H1 (cell line): ENCODE measurements around the gene STRIT1. TPM values are rescaled to one million over a fixed set of nuclear protein-coding genes. Genes with fewer than 3 reads are reported as not detected.

Experiments used
- CTCF ChIA-PET: fragments of 300-600 bp; sonication (Branson Sonifier 250); formaldehyde crosslinking; loops from one replicate; lab custom pipeline; 2021; ENCODE audit not compliant: partially characterized antibody; lab: Charles Lee
- POLR2A ChIA-PET: fragments of 300-600 bp; sonication (Branson Sonifier 250); formaldehyde crosslinking; loops from one replicate; lab custom pipeline; 2021; ENCODE audit warnings: inconsistent platforms; ENCODE audit not compliant: partially characterized antibody; lab: Charles Lee
- DNase-seq, 2 experiments: peaks; one replicate each; pipeline versions ENCODE4 v3.0.0 to v3.0.0-alpha.2; 2010 to 2022; ENCODE audit warnings: low spot score in 2 of 2, low read depth in 1 of 2, mixed read lengths in 1 of 2
- FAIRE-seq: peaks from 2 replicates; lab custom pipeline; 2011; peaks lifted over from hg19 to GRCh38; lab: Jason Lieb, UNC
- H2AFZ ChIP-seq: 2 replicates; pipeline ENCODE4 v1.8.1; 2012; ENCODE audit warnings: low read length, inconsistent platforms
- H2AK5ac ChIP-seq: 2 replicates; pipeline ENCODE4 v1.6.1; 2013; ENCODE audit warnings: low read depth, low read length
- H2BK120ac ChIP-seq: replicated peaks from 2 replicates; pipeline ENCODE3; 2013; ENCODE audit warnings: low read depth, low read length, inconsistent platforms
- H2BK12ac ChIP-seq: 2 replicates; pipeline ENCODE4 v1.6.1; 2013; ENCODE audit warnings: low read depth, low read length
- H2BK15ac ChIP-seq: 2 replicates; pipeline ENCODE4 v1.6.1; 2013; ENCODE audit warnings: low read length
- H2BK20ac ChIP-seq: 2 replicates; pipeline ENCODE4 v1.6.1; 2013; ENCODE audit warnings: low read length
- H2BK5ac ChIP-seq: 2 replicates; pipeline ENCODE4 v1.6.1; 2013; ENCODE audit warnings: low read depth, low read length
- H3K14ac ChIP-seq: 2 replicates; pipeline ENCODE4 v1.6.1; 2013; ENCODE audit warnings: inconsistent platforms; ENCODE audit not compliant: insufficient read length
- H3K18ac ChIP-seq: 2 replicates; pipeline ENCODE4 v1.6.1; 2013; ENCODE audit warnings: low read length; ENCODE audit errors: extremely low read depth
- H3K23ac ChIP-seq: 2 replicates; pipeline ENCODE4 v1.6.1; 2013; ENCODE audit warnings: inconsistent platforms; ENCODE audit not compliant: insufficient read length
- H3K23me2 ChIP-seq: 2 replicates; pipeline ENCODE4 v1.6.1; 2013; ENCODE audit warnings: low read depth, low read length
- H3K27ac ChIP-seq: 2 replicates; pipeline ENCODE4 v1.6.1; 2011; ENCODE audit warnings: low read depth, low read length, inconsistent platforms
- H3K27me3 ChIP-seq, 4 experiments: replicated peaks in 1 of 4; 1 replicate in 1 of 4; 2 replicates in 3 of 4; pipeline versions ENCODE4 v1.6.1 to v1.8.1; 2011 to 2013; ENCODE audit warnings: low read length in 3 of 4, mild to moderate bottlenecking in 3 of 4, inconsistent platforms in 2 of 4, mixed read lengths in 2 of 4, moderate library complexity in 1 of 4; ENCODE audit not compliant: control insufficient read depth in 3 of 4, insufficient read depth in 3 of 4; ENCODE audit errors: extremely low read depth in 1 of 4
- H3K36me3 ChIP-seq, 4 experiments: 2 replicates each; pipeline versions ENCODE4 v1.6.1 to v1.8.1; 2011 to 2013; ENCODE audit warnings: mild to moderate bottlenecking in 4 of 4, low read length in 3 of 4, moderate library complexity in 2 of 4, control low read depth in 1 of 4, inconsistent platforms in 1 of 4; ENCODE audit not compliant: insufficient read depth in 4 of 4, control insufficient read depth in 2 of 4
- H3K4ac ChIP-seq: replicated peaks from 2 replicates; pipeline ENCODE3; 2013; ENCODE audit warnings: low read length, low read depth, mixed read lengths, inconsistent platforms; ENCODE audit not compliant: insufficient read length
- H3K4me1 ChIP-seq, 4 experiments: replicated peaks in 1 of 4; 1 replicate in 1 of 4; 2 replicates in 3 of 4; pipeline versions ENCODE4 v1.6.1 to v1.8.1; 2011 to 2013; ENCODE audit warnings: low read length in 3 of 4, inconsistent platforms in 2 of 4, mixed read lengths in 1 of 4; ENCODE audit not compliant: insufficient read depth in 4 of 4, control insufficient read depth in 3 of 4
- H3K4me2 ChIP-seq, 2 experiments: 2 replicates each; pipeline versions ENCODE4 v1.6.1 to v1.8.1; 2011 to 2013; ENCODE audit warnings: low read depth in 2 of 2, low read length in 2 of 2, control low read depth in 1 of 2, inconsistent platforms in 1 of 2, mild to moderate bottlenecking in 1 of 2; ENCODE audit not compliant: insufficient read depth in 1 of 2
- H3K4me3 ChIP-seq, 4 experiments: fragments of 200-600, 300-600 bp in 1 of 4; sonication (generic), shearing (Covaris generic), sonication (Bioruptor Twin) in 1 of 4; 2 replicates each; pipeline versions ENCODE4 v1.5.1 to v1.8.1; 2011 to 2016; ENCODE audit warnings: low read length in 4 of 4, low read depth in 3 of 4, control low read depth in 2 of 4, inconsistent platforms in 2 of 4, mild to moderate bottlenecking in 2 of 4, mixed read lengths in 1 of 4, moderate library complexity in 1 of 4; ENCODE audit not compliant: insufficient read depth in 2 of 4; ENCODE audit errors: extremely low read depth in 1 of 4
- H3K56ac ChIP-seq: replicated peaks from 2 replicates; pipeline ENCODE3; 2013; ENCODE audit warnings: low read depth, mild to moderate bottlenecking, mixed read lengths, low read length, inconsistent platforms; ENCODE audit not compliant: insufficient read length
- H3K79me1 ChIP-seq: 2 replicates; pipeline ENCODE4 v1.6.1; 2013; ENCODE audit warnings: low read depth, low read length, control low read depth
- H3K79me2 ChIP-seq, 2 experiments: 2 replicates each; pipeline versions ENCODE4 v1.6.1 to v1.8.1; 2012 to 2013; ENCODE audit warnings: low read length in 2 of 2, mild to moderate bottlenecking in 2 of 2, inconsistent platforms in 1 of 2; ENCODE audit not compliant: insufficient read depth in 2 of 2, control insufficient read depth in 1 of 2
- H3K9ac ChIP-seq, 4 experiments: replicated peaks in 1 of 4; 1 replicate in 1 of 4; 2 replicates in 3 of 4; pipeline versions ENCODE4 v1.6.1 to v1.8.1; 2011 to 2013; ENCODE audit warnings: low read depth in 3 of 4, low read length in 3 of 4, control low read depth in 2 of 4, mild to moderate bottlenecking in 2 of 4, moderate library complexity in 2 of 4, inconsistent platforms in 1 of 4; ENCODE audit errors: extremely low read depth in 1 of 4
- H3K9me3 ChIP-seq, 2 experiments: 2 replicates each; pipeline versions ENCODE4 v1.6.1 to v1.8.1; 2012 to 2013; ENCODE audit warnings: mild to moderate bottlenecking in 2 of 2, moderate library complexity in 2 of 2, control low read depth in 1 of 2, inconsistent platforms in 1 of 2, low read depth in 1 of 2, low read length in 1 of 2, mixed read lengths in 1 of 2; ENCODE audit not compliant: insufficient read depth in 2 of 2
- H4K20me1 ChIP-seq, 2 experiments: replicated peaks in 1 of 2; 2 replicates each; pipeline versions ENCODE3 to v1.8.1; 2011 to 2013; ENCODE audit warnings: inconsistent platforms in 2 of 2, low read length in 2 of 2, mild to moderate bottlenecking in 1 of 2; ENCODE audit not compliant: insufficient read depth in 2 of 2, control insufficient read depth in 1 of 2
- H4K5ac ChIP-seq: 2 replicates; pipeline ENCODE4 v1.6.1; 2013; ENCODE audit warnings: low read length, low read depth, mixed read lengths, inconsistent platforms; ENCODE audit not compliant: insufficient read length
- H4K8ac ChIP-seq: 2 replicates; pipeline ENCODE4 v1.8.0; 2013; ENCODE audit warnings: mild to moderate bottlenecking, moderate library complexity, low read length, inconsistent platforms; ENCODE audit not compliant: insufficient read depth; ENCODE audit errors: extremely low read depth
- H4K91ac ChIP-seq: replicated peaks from 2 replicates; pipeline ENCODE3; 2013; ENCODE audit warnings: low read length, mixed read lengths, inconsistent platforms; ENCODE audit not compliant: insufficient read length
- ASH2L ChIP-seq: fragments of 200-600, 300-600 bp; sonication (generic); IDR thresholded peaks from one replicate; pipeline ENCODE4 v1.7.1; 2017; ENCODE audit warnings: low read length
- ATF2 ChIP-seq: IDR thresholded peaks from 2 replicates; pipeline ENCODE4 v1.6.1; 2012; ENCODE audit warnings: low read length, inconsistent platforms
- BCL11A ChIP-seq, 2 experiments: IDR thresholded peaks; one replicate each; pipeline ENCODE4 v1.6.1; 2011; ENCODE audit warnings: low read depth in 2 of 2, low read length in 2 of 2, mild to moderate bottlenecking in 2 of 2
- CHD1 ChIP-seq: IDR thresholded peaks from 2 replicates; pipeline ENCODE4 v1.6.1; 2012; ENCODE audit warnings: low read depth, low read length, improper control_type of control experiment
- CTBP2 ChIP-seq: IDR thresholded peaks from 2 replicates; pipeline ENCODE4 v1.7.0; 2011; ENCODE audit warnings: borderline replicate concordance, mild to moderate bottlenecking, moderate library complexity, mixed read lengths, low read length; ENCODE audit not compliant: insufficient read depth, insufficient read length
- HDAC2 ChIP-seq, 2 experiments: fragments of 300-600 bp in 1 of 2; sonication (generic) in 1 of 2; IDR thresholded peaks; 2 replicates each; pipeline ENCODE4 v1.6.1; 2011 to 2012; ENCODE audit warnings: low read depth in 2 of 2, low read length in 2 of 2, mild to moderate bottlenecking in 2 of 2, moderate library complexity in 2 of 2, borderline replicate concordance in 1 of 2, inconsistent platforms in 1 of 2
- HDAC6 ChIP-seq: IDR thresholded peaks from one replicate; pipeline ENCODE4 v1.7.1; 2012; ENCODE audit warnings: low read depth, mild to moderate bottlenecking, inconsistent platforms, low read length, moderate library complexity
- JUN ChIP-seq: IDR thresholded peaks from 2 replicates; pipeline ENCODE4 v1.6.1; 2011; ENCODE audit warnings: low read depth, mild to moderate bottlenecking, improper control_type of control experiment, low read length
- POLR2AphosphoS5 ChIP-seq: IDR thresholded peaks from 2 replicates; pipeline ENCODE4 v1.6.1; 2011; ENCODE audit warnings: low read depth, low read length
- RNF2 ChIP-seq: fragments of 200-900, 300-1000 bp; sonication (generic); IDR thresholded peaks from 2 replicates; pipeline ENCODE4 v1.7.1; 2016; ENCODE audit warnings: borderline replicate concordance, low read depth, mild to moderate bottlenecking, antibody characterized with exemption, low read length; ENCODE audit not compliant: poor library complexity, severe bottlenecking; ENCODE audit errors: missing control alignments
- RXRA ChIP-seq: IDR thresholded peaks from 2 replicates; pipeline ENCODE4 v1.6.1; 2011; ENCODE audit warnings: low read depth, mild to moderate bottlenecking, low read length, moderate library complexity; ENCODE audit not compliant: insufficient read depth
- SP2 ChIP-seq: IDR thresholded peaks from 2 replicates; pipeline ENCODE4 v1.6.1; 2012; ENCODE audit warnings: mild to moderate bottlenecking, low read length, inconsistent platforms
- TEAD4 ChIP-seq: IDR thresholded peaks from 2 replicates; pipeline ENCODE4 v1.6.1; 2012; ENCODE audit warnings: low read depth, low read length, inconsistent platforms, mixed read lengths
- polyA plus RNA-seq, 7 experiments: library from polyadenylated mRNA; depleted of rRNA in 3 of 7; stranded (reverse) in 5 of 7; unstranded in 2 of 7; fragments of >200 nt in 5 of 7; fragments of 200-250 nt in 2 of 7; gene quantifications; 1 replicate in 5 of 7; 2 replicates in 1 of 7; 4 replicates in 1 of 7; pipeline versions ENCODE4 v1.2.1 to v1.2.3, GENCODE V29; 2011 to 2013; ENCODE audit warnings: missing spikeins in 2 of 7, mixed read lengths in 2 of 7
- total RNA-seq: library from RNA; stranded (reverse); fragmentation: NEBNext Ultra II Directional; extraction: Animal tissue kit (Norgen Biotek cat#: 25700); gene quantifications from 2 replicates; pipeline ENCODE4 v1.2.1, GENCODE V29; 2021

STRIT1 gene
- total and polyA plus RNA-seq, 2 of the 8 experiments (the other 6 are each of a cell fraction or from before 2014, with no cell fraction given): 0.15 to 0.47 TPM

GRCh38 chr3:155242342-155242741 lies 51.1 kb downstream of the STRIT1 start:
- no peaks in the 10 kb centered on the region for H3K79me1 ChIP-seq
- H4K91ac ChIP-seq: no peak overlapping the region
- no peak overlapping the region for H3K27ac ChIP-seq
- H2AFZ ChIP-seq: no peak overlapping the region
- H3K23me2 ChIP-seq: no peaks in the 10 kb centered on the region; the same call in 1 of the 2 replicates
- H4K20me1 ChIP-seq: no peaks in the 10 kb centered on the region
- no peak overlapping the region for H3K23ac ChIP-seq
- no peaks in the 10 kb centered on the region for H3K27me3 ChIP-seq
- H3K4ac ChIP-seq: no peak overlapping the region
- no peak overlapping the region for H2BK15ac ChIP-seq
- H2BK5ac ChIP-seq: no peak overlapping the region
- H3K9me3 ChIP-seq: peaks cover 0 to 12% of the 10 kb centered on the region in 2 experiments; a peak in 2 of 4 replicates
- no peak overlapping the region for H4K8ac ChIP-seq
- FAIRE-seq (no peak), DNase-seq (no peak)
- peaks cover 0 to 3% (median 0%) of the 10 kb centered on the region in 4 experiments; a peak in 2 of 8 replicates for H3K36me3 ChIP-seq
- no peaks in the 10 kb centered on the region for H3K4me1 ChIP-seq
- no peak overlapping the region for H2BK120ac ChIP-seq
- H3K14ac ChIP-seq: no peak overlapping the region
- no peak overlapping the region for H3K9ac ChIP-seq
- no peak overlapping the region for H2AK5ac ChIP-seq
- no peaks in the 10 kb centered on the region for H3K79me2 ChIP-seq
- H4K5ac ChIP-seq: no peak overlapping the region
- CTCF ChIA-PET: interaction anchor here (1.3 kb wide), 1 partner anchor 9 kb away, joined by 3 read pairs; no protein-coding TSS in a partner anchor
- no peak overlapping the region for H3K18ac ChIP-seq
- no peak overlapping the region for H3K4me3 ChIP-seq
- H2BK12ac ChIP-seq: no peak overlapping the region
- H3K4me2 ChIP-seq: no peak overlapping the region
- POLR2A ChIA-PET: no interaction called here
- H3K56ac ChIP-seq: no peak overlapping the region
- H2BK20ac ChIP-seq: no peak overlapping the region
- TF ChIP-seq JUN (no peak), ASH2L (no peak), HDAC2 (IDR thresholded peaks at IDR 0.05; ENCODE audit: borderline replicate concordance in 1 of 2, low read depth in 2 of 2, low read length in 2 of 2) (no peak), POLR2AphosphoS5 (no peak), ATF2 (no peak), SP2 (no peak), TEAD4 (no peak), CTBP2 (no peak), HDAC6 (no peak), BCL11A (IDR thresholded peaks at IDR 0.05; ENCODE audit: low read depth in 2 of 2, low read length in 2 of 2) (no peak), RNF2 (no peak), CHD1 (no peak), RXRA (no peak)
